GM10266 (cell line): Measurements from ENCODE around the gene PSRC1.
"Not testable (repeated sequence)": the region's sequence is repeated elsewhere in the genome, so short reads cannot be mapped to it uniquely, and the experiment has no call there.

Experiments used
- DNase-seq: peaks from one replicate; pipeline ENCODE4 v3.0.0; 2012; ENCODE audit errors: extremely low spot score
- CTCF ChIP-seq: IDR thresholded peaks from 2 replicates; pipeline ENCODE4 v1.5.1; 2012; ENCODE audit warnings: mild to moderate bottlenecking, low read depth; ENCODE audit not compliant: control insufficient read depth, insufficient read depth; ENCODE audit errors: missing control alignments

PSRC1 gene

GRCh38 chr1:109314795-109315194 is 31.9 kb upstream of the PSRC1 start:
- no peak for DNase-seq
- TF ChIP-seq CTCF, result no peak

GRCh38 chr1:109312978-109313775 is 30.2 kb upstream of the PSRC1 start:
- DNase-seq, result no peak
- TF ChIP-seq CTCF, result no peak

GRCh38 chr1:109312246-109312645 is 29.3 kb upstream of the PSRC1 start:
- no peak for DNase-seq
- no peak for TF ChIP-seq CTCF

GRCh38 chr1:109309347-109309746 is 26.4 kb upstream of the PSRC1 start:
- TF ChIP-seq CTCF, result no peak
- DNase-seq, result no peak

- no peak for DNase-seq
- TF ChIP-seq CTCF, result no peak
Observed at GRCh38 chr1:109307274-109308021, 24.5 kb upstream of the PSRC1 start.

- TF ChIP-seq CTCF, result no peak
- no peak for DNase-seq
Observed at GRCh38 chr1:109306832-109307273, 23.9 kb upstream of the PSRC1 start, which contains the start of gene MYBPHL. Gene MYBPHL (minus strand): TSS chr1:109307011. CDS start chr1:109306991, 20 bp downstream.

- not testable (repeated sequence) for DNase-seq
Observed at GRCh38 chr1:109305991-109306390, 23.0 kb upstream of the PSRC1 start.
